Colonic mucosa (tissue), 4 donors: ENCODE results near the gene P2RX3. TPM values are rescaled to one million over a fixed set of nuclear protein-coding genes. Genes with fewer than 3 reads are reported as not detected.

Source experiments
- DNase-seq: peaks from one replicate; pipeline ENCODE4 v3.0.0-alpha.2; 2020
- H3K27ac ChIP-seq: fragments of 200-600 bp; one replicate; pipeline ENCODE4 v1.8.0; 2021
- H3K27me3 ChIP-seq: fragments of 200-600 bp; one replicate; pipeline ENCODE4 v1.8.0; 2021
- H3K36me3 ChIP-seq: fragments of 200-600 bp; one replicate; pipeline ENCODE4 v1.8.0; 2021
- H3K4me1 ChIP-seq: fragments of 200-600 bp; one replicate; pipeline ENCODE4 v1.8.0; 2021; ENCODE audit warnings: mild to moderate bottlenecking
- H3K4me3 ChIP-seq: fragments of 200-600 bp; one replicate; pipeline ENCODE4 v1.8.0; 2021
- H3K9ac ChIP-seq, 2 donors: one replicate each; pipeline ENCODE4 v1.7.0; 2013; ENCODE audit warnings: control low read depth in 2 of 2, low read depth in 2 of 2, low read length in 2 of 2
- H3K9me3 ChIP-seq: fragments of 200-600 bp; one replicate; pipeline ENCODE4 v1.8.0; 2021
- CTCF ChIP-seq: fragments of 200-600 bp; IDR thresholded peaks from one replicate; pipeline ENCODE4 v1.8.0; 2022; ENCODE audit warnings: antibody characterized with exemption, mild to moderate bottlenecking
- intact Hi-C: fragments of 100-400 bp; cut with DNase I; formaldehyde crosslinking; loops from one replicate; pipeline ENCODE4 v1.14.1; 2022
- total RNA-seq, 2 donors: library from RNA; stranded (reverse); fragmentation: NEBNext Ultra II Directional in 1 of 2; extraction: Animal tissue kit (Norgen Biotek cat#: 25700) in 1 of 2; gene quantifications; one replicate each; pipeline ENCODE4 v1.2.1, GENCODE V29; 2021
- donor health status: healthy.
- donor health status: DM: no; HTN: no; CAD: no.
- donor health status: DM: no; HTN: no; CAD: no.

Gene P2RX3
- total RNA-seq, 2 donors from 2014 or later = not detected

- Histone ChIP-seq H3K36me3 (no peaks in the 10 kb centered on the region), H3K9me3 (no peaks in the 10 kb centered on the region), H3K9ac (peak overlapping the region in 1 of 2 donors; percentile 24), H3K27ac (no peak overlapping the region), H3K4me3 (no peak overlapping the region), H3K4me1 (no peaks in the 10 kb centered on the region), H3K27me3 (no peaks in the 10 kb centered on the region)
- intact Hi-C loops = no loop called here
- no peak for DNase-seq
- no peak for TF ChIP-seq CTCF
Observed at GRCh38 chr11:57356268-57356667, 18.1 kb downstream of the P2RX3 start.

DNA sequence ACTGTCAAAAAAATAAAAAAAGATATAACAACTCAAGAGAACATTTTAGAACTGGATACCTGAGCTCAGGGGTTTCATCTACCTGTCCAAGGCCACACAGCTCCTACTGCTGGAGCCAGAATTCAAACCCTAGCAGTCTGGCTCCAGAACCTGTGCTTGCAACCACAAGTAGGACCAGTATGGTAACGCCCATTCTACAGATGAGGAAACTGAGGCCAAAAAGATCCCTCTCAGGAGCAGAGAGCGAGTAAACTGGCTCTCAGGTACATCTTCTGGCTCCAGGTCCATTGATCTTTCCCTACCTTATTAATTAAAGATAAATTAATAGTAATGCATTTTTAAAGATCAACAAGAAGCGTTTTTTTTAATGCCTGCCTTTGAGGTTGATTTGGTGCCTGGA is 19.2 kb downstream of the P2RX3 start:
- H3K27ac ChIP-seq = no peak overlapping the region
- DNase-seq = no peak
- H3K27me3 ChIP-seq = no peaks in the 10 kb centered on the region
- no peaks in the 10 kb centered on the region for H3K36me3 ChIP-seq
- no peak overlapping the region for H3K4me3 ChIP-seq
- H3K4me1 ChIP-seq = no peaks in the 10 kb centered on the region
- intact Hi-C loops = no loop called here
- H3K9me3 ChIP-seq = no peaks in the 10 kb centered on the region
- no peak for TF ChIP-seq CTCF
- no peak overlapping the region for H3K9ac ChIP-seq

DNA sequence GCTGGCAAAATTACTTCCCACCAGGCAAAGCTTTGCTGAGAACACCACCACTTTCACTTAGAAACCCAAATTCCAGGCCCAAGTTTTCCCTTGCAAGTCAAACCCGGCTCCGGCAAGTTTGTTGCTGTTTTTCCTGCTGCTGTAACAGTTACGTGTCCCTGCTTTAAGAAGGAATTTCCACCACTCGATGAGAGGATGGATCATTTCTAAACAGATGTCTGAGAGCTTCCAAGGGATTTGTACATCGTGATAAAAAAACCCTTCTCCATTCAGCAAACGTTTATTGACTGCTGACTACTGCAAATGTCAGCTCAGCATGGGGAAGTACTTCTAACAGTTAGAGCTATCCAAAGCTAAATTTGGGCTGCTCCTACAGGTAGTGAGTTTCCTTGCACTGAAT is 19.7 kb downstream of the P2RX3 start:
- intact Hi-C loops = no loop called here
- Histone ChIP-seq H3K27ac (no peak overlapping the region), H3K9ac (no peak overlapping the region), H3K4me1 (no peaks in the 10 kb centered on the region), H3K36me3 (no peaks in the 10 kb centered on the region), H3K9me3 (no peaks in the 10 kb centered on the region), H3K27me3 (no peaks in the 10 kb centered on the region), H3K4me3 (no peak overlapping the region)
- no peak for DNase-seq
- no peak for TF ChIP-seq CTCF

DNA sequence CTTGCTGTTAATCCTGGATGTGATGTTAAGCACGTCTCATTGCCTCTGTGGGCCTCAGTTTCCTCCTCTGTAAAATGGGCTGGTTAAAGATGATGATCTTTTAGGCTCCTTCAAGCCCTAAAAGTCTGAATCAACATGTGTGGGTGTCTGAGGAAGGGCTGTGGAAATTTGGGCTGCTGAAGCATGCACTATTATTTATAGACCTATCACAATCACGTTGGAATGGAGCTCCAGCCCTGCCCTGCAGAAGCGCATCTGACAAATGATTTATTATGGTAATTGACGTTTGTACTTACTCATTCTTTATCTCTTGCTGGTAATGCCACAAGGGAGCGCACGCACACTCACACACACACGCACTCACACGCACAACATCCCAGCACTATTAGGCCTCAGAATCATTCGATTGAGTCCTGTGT is 20.4 kb downstream of the P2RX3 start:
- Histone ChIP-seq H3K4me3 (no peak overlapping the region), H3K27ac (no peak overlapping the region), H3K4me1 (no peaks in the 10 kb centered on the region), H3K27me3 (no peaks in the 10 kb centered on the region), H3K9ac (no peak overlapping the region), H3K36me3 (no peaks in the 10 kb centered on the region), H3K9me3 (no peaks in the 10 kb centered on the region)
- intact Hi-C loops = no loop called here
- no peak for DNase-seq
- TF ChIP-seq CTCF = no peak

DNA sequence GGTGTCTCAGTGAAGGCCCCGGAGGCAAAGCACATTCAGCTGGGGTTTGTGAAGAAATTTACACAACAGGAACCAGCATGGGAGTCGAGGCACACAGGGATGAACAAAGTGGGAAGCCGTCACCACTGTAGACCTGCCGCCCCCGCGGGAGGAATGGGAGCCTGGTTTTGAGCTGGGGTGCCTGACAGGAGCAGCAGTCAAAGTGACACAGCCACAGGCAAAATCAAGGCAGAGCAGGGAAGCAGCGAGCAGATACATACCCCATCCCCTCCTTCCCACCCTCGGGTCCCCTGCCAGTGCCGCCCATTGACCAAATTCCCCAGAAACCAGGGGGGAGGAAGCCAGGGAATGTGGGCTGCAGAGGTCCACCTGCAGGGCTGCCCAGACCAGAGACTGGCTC is 20.8 kb downstream of the P2RX3 start:
- H3K36me3 ChIP-seq = no peaks in the 10 kb centered on the region
- no peak overlapping the region for H3K27ac ChIP-seq
- H3K9ac ChIP-seq = no peak overlapping the region
- no peak for TF ChIP-seq CTCF
- no peak overlapping the region for H3K4me3 ChIP-seq
- H3K27me3 ChIP-seq = no peaks in the 10 kb centered on the region
- H3K4me1 ChIP-seq = no peaks in the 10 kb centered on the region
- no peaks in the 10 kb centered on the region for H3K9me3 ChIP-seq
- DNase-seq = no peak
- intact Hi-C loops = no loop called here

DNA sequence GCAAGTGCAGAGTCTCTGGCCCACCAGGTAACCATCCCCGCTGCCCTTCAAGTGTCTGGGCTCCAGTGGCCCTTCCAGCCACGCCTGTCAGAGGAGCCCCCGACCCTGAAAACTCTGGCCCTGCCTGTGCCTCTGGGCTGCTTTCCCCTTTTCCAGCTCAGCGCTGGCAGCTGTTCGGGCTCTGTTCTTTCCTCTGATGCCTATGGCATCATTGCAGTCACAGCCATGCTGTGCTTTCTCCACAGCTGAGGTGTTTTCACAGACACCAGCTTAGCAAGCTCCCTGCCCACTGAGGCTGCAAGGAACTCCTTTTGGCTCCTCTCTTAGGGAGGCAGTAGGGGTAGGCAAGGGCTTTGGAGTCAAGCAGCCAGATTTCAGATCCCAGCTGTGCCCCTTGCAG is 21.2 kb downstream of the P2RX3 start:
- Histone ChIP-seq H3K4me3 (no peak overlapping the region), H3K4me1 (no peaks in the 10 kb centered on the region), H3K9ac (no peak overlapping the region), H3K9me3 (no peaks in the 10 kb centered on the region), H3K36me3 (no peaks in the 10 kb centered on the region), H3K27me3 (no peaks in the 10 kb centered on the region), H3K27ac (no peak overlapping the region)
- DNase-seq = no peak
- intact Hi-C loops = no loop called here
- TF ChIP-seq CTCF = no peak
